NK-92 (cell line): ENCODE results near the gene DGKB.

Experiments used
- DNase-seq: peaks from one replicate; lab custom pipeline; 2025; ENCODE audit not compliant: unreplicated experiment; lab: John Stamatoyannopoulos, UW

Gene DGKB

GRCh38 chr7:14902589-14903067 lies at the start of gene DGKB:
Gene DGKB, minus strand, starts transcription at chr7:14902751.
- DNase-seq = no peak

DNA sequence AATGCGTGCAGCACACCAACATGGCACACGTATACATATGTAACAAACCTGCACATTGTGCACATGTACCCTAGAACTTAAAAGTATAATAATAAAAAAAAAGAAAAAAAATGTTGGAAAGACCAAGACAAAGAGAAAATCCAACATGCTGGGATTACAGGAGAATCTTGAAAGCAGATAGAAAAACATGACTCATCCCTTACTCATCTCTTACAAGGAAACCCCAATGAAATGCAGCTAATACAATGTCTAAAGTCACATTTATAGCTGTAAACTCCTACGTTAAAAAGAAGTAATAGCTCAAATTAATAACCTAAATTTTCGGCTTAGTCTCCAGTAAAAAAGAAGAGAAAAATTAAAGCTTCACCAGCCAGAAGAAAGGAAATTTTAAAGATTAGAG lies 47.5 kb upstream of the DGKB start:
- no peak for DNase-seq

GRCh38 chr7:14938181-14938580 lies 35.6 kb upstream of the DGKB start:
- no peak for DNase-seq

DNA sequence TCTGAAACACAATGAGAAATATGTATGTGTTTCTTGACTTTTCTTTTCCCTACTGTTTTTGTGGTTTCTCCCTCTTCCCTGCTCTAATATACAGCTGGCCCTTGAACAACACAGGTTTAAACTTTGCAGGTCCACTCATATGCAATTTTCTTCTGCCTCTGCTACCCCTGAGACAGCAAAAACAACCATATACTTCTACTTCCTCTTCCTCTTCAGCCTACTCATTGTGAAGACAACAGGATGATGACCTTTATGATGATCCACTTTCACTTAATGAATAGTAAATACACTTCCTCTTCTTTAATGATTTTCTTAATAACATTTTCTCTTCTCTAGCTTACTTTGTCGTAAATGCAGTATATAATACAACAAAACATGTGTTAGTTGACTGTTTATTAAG lies 35.0 kb upstream of the DGKB start:
- DNase-seq = no peak

- no peak for DNase-seq
Observed at GRCh38 chr7:14936554-14936953, 34.0 kb upstream of the DGKB start.

DNA sequence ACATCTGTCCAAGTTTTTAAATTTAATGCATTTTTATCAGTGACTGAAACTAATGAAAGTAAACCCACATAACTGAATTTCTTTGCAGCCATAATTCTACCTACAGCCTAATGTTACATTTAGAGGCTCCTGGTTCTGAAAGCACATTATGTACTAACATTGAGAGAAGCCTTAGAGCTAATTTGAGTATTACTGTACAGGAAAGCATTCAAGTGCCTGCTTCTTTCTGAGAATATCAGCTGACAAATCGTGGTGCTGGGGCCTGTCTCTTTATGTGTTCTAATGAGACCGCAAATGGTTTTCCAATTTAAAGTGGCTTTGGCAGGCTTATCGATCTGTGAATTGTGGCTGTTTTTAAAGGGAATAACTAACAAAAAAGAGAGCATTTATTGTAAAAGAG lies 32.3 kb upstream of the DGKB start:
- no peak for DNase-seq

- no peak for DNase-seq
Observed at GRCh38 chr7:14931511-14932215, 29.1 kb upstream of the DGKB start.

GRCh38 chr7:14924398-14924797 lies 21.8 kb upstream of the DGKB start:
- no peak for DNase-seq

GRCh38 chr7:14911077-14911476 lies 8.5 kb upstream of the DGKB start:
- DNase-seq = no peak

DNA sequence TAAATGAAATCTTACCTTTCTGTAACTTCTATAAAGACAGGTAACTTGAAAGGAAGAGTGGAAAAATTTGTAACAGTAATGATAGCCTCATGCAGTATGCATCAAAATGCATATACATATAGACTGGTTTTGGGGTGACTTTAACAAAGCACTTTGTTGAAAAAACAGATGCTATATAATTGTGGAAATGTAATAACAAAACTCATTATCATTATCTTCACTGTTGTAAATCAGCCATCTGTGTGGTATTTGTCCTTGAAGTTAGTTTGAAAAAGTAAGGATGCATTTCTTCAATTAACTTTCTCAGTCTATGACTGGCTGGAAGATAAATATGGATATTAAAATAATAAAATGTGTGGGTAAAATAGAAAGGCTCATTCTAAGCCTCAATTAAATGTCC lies 6.1 kb upstream of the DGKB start:
- no peak for DNase-seq

DNA sequence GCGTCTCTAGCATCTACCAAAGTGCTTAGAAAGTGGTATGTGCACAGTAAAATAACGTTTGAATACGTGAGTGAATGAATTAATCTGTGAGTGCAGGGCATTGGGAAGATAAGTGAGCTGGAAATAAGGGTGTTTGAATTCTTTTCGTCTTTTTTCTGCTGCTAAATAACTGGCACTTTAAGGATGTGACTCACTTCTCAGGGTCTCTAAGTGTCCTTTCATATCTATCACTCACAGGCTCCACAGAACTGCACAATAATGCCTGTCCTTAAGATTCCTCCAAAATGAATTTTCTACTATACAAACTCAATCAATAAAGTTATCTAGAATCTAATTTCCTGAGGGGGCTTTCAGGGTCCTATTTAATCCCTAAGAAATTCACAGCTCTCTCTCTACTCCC lies 3.2 kb upstream of the DGKB start:
- no peak for DNase-seq

DNA sequence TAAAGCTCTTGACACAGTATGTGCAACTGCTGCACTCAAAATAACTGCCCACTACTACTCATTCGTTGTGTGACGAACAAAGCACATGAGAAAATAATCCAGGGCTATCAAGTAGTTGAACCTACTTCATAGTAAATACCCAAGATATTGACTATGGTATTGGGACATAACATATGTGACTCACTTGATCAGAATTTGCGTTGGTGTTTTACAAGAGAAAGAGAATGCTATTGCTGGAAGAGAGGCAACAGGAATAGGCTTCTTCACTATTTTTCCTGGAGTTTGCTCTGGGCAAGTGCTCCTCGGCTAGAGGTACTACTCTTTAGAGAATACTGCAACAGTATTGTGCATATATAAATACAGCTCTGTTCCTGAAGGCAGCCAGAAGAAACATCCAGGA lies 2.5 kb downstream of the DGKB start:
- DNase-seq = no peak

DNA sequence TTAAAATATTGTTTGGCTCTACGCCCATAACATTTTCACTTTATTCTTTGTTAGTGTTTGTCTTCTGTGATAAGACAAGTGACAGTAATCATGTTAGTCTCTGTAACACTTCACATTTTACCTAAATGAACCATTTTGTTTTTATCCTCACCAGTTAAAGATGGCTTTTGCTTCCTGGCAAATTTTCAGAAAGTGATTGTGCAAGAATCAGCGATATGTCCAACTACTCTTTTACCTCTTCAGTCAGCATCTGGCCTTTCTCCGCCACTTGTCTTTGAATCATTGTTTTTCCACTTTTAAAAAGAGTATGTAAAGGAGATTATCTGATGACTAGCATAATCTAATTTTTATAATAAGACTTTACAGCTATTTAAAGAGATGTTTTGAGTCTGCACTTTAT lies 3.5 kb downstream of the DGKB start:
- DNase-seq = no peak

DNA sequence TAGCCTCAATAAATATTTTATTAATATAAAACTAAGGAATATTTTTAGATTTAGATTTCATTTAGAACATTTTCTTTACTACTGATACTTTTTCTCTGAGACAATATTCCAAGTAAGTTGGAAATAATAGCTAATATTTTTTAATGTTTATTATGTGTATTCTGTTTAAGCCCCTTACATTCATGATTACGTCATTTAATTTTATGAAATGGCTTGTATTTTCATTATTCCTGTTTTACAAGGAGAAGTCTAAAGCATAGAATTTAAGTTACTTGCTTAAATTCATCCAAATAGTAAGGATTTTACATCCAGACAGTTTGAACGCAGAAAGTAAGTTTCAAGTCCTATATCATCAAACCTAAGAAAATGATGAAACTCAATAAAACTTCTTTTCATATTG lies 6.1 kb downstream of the DGKB start:
- DNase-seq = no peak

DNA sequence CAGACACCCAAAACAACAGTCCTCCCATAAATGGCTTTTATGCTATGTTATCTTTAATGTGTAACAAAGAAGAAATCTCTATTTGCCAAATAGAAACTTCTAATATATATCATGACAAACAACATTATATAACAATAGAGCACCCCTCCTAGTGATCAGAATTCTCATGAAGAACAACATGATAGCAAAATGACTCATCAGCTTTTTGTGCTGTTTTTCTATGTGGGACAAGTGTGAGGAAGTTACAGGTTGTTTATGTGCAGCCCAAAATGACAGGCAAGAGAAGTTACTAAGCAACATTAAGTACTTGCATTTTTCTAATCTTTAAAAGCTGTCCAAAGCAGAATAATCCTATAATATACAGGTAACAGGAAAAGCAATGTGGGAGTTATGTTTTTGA lies 7.7 kb downstream of the DGKB start:
- no peak for DNase-seq

- DNase-seq = no peak
Observed at GRCh38 chr7:14892961-14893360, 9.6 kb downstream of the DGKB start.

GRCh38 chr7:14891289-14891688 lies 11.3 kb downstream of the DGKB start:
- DNase-seq = no peak

GRCh38 chr7:14888962-14889361 lies 13.6 kb downstream of the DGKB start:
- DNase-seq = no peak

- no peak for DNase-seq
Observed at GRCh38 chr7:14886533-14886932, 16.0 kb downstream of the DGKB start.

- DNase-seq = no peak
Observed at GRCh38 chr7:14875941-14876587, 26.5 kb downstream of the DGKB start.

GRCh38 chr7:14871880-14872279 lies 30.7 kb downstream of the DGKB start:
- DNase-seq = no peak

DNA sequence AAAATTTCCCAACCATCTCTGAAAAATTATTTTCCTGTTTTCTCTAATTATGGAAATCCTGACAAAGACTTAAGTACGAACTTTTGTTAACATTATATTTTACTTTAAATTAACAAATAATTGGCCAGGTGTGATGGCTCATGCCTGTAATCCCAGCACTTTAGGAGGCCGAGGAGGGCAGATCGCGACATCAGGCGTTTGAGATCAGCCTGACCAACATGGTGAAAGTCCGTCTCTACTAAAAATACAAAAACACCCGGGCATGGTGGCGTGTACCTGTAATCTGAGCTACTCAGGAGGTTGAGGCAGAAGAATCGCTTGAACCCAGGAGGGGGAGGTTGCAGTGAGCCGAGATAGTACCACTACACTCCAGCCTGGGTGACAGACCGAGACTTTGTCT lies 32.2 kb downstream of the DGKB start:
- DNase-seq = no peak

DNA sequence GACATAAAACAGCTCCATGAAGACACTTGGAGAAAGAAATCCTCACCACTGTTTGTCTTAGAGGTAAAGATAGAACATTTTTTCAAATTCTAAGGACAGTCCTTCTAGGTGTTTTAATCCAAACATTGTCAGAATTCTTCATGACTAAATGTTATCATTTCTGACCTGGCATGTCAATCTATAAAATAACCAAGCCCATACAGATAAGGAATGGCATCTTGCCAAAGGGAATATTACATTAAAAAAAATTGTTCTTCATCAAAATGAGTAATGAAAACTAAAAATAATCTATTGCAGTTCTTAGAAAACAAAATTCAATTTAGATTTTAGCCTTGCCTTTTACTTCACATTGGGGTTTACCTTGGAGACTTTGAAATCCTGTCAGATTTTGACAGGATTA lies 33.6 kb downstream of the DGKB start:
- DNase-seq = no peak
